Sciatic nerve (tissue), 2 donors: ENCODE data around the gene ZNF442. TPM values are rescaled to one million over a fixed set of nuclear protein-coding genes. Genes with fewer than 3 reads are reported as not detected.
A peak's percentile ranks its signal among the peaks of the same experiment; 100 is the strongest.
"Not testable (repeated sequence)": the region's sequence is repeated elsewhere in the genome, so short reads cannot be mapped to it uniquely, and the experiment has no call there.

ENCODE experiments used
- ATAC-seq: fragments of 200-7000 bp; cut with Tn5 transposase; one replicate; pipeline ENCODE4 v1.9.1; 2020; ENCODE audit warnings: mild to moderate bottlenecking, moderate library complexity
- DNase-seq: peaks from one replicate; pipeline ENCODE4 v3.0.0-alpha.2; 2020; ENCODE audit warnings: low spot score
- intact Hi-C: fragments of 100-400 bp; cut with DNase I; formaldehyde crosslinking; loops from one replicate; pipeline ENCODE4 v1.14.2; 2022
- total RNA-seq: library from RNA; stranded (reverse); fragmentation: NEBNext Ultra II Directional; extraction: Animal tissue kit (Norgen Biotek cat#: 25700); gene quantifications from one replicate; pipeline ENCODE4 v1.2.1, GENCODE V29; 2021
- donor health status: DM: no; HTN: no; CAD: no.
- donor health status: DM: no; HTN: no; CAD: no.

ZNF442 gene
- total RNA-seq, 1 donor from 2014 or later = 5.4 TPM

DNA sequence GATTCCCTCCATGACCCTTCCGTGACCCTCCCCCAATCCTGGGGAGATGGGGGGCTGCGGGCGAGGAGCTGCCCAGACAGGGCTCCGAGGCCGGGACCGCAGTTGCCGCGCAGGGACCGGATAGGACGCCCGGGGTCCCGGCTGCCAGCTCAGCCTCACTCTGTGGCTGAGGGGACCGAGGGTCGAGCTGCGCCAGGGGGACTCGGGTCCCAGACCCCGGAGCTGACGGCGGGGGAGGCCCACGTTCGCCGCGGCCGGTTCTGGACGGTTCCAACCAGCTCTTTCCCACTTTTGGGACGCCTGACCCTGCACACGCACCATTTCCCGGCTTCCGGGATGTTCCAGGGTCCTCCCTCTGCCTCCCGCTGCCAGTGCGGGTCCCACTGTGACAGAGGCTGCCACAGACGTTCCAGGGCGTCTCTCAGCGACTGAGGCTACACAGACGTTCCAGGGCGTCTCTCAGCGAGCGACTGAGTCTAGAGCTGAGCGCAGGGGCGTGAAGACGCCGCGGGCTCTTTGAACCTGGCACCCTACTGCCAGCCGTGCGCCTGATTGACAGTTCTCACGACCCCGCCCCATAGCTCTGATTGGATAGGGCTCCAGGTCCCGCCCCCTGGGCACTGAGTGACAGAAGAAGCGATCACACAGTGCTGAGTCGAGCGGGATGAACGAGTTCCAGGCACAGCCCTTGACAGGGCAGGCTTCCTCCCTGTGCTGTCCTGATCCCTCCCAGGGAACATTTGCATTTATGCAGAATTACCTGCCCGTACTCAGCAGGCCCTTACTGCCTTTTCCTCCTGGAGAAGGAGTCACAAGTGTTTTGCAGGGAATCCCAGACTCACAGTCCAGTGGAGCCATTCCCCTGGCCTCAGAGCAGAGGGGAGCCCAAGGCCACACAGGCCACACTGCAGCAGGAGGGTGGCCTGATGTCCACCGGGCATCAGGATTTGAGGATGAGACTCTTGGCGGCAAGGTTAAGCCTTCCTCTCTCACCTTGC lies 32.0 kb downstream of the ZNF442 start, which contains the start of gene ZNF563:
Gene ZNF563, minus strand, starts transcription at position 472 of the 998 bp plus-strand sequence. Its CDS starts 151 bp downstream, at position 321.
- peak; percentile 99 for DNase-seq
- peak; percentile 100 for ATAC-seq
- intact Hi-C loops = no loop called here

DNA sequence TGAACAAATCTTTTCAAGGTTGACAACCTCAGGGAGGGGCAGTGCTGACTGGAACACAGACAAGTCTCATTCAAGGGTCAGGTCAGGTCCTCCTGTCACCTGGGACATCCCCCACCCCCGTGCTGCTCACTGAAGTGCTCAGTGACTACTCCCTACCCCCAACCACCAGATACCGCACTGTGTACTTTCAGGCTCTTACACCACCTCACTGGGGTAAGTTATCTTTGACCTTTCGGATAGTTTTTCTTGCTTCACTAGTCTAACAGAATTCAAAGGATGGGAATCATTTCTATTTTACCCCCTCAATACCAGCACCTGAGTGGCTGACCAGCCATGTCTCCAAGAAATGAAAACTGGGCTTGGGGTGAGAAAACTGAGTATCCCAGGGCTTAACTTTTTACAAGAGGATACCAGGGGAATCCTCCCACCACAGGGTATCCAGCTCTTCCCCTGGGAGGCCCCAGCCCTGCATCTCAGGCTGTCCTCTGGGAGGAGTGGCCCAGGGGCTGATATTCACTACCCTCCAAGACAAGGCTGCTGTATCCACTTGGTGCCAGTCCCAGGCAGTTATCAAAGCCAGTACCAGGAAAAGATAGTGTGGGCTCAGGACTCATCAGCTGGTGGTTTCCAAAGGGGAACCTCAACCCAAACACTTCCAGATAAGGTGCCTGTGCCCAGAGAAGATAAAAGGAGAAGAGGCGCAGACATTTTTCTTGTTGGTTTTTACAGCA lies 34.1 kb downstream of the ZNF442 start:
- ATAC-seq = no peak
- intact Hi-C loops = no loop called here
- no peak for DNase-seq

DNA sequence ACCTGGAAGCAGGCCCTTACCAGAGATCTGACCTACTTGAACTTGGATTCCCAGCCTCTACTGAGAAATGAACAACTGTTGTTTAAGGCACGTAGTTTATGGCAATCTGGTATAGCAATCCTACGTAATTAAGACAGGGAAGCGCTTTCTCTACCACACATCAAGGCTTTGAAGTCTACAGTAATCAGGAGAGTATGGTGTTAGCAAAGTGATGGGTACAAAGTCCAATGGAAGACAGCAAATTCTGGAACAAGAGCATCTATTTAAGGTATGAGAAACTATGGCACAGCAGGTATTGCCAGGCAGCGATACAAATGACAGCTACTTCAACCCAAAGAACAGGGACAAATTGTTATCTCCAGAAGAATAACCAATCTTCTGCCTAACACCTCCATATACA lies 35.1 kb downstream of the ZNF442 start:
- ATAC-seq = no peak
- DNase-seq = no peak
- intact Hi-C loops = no loop called here

DNA sequence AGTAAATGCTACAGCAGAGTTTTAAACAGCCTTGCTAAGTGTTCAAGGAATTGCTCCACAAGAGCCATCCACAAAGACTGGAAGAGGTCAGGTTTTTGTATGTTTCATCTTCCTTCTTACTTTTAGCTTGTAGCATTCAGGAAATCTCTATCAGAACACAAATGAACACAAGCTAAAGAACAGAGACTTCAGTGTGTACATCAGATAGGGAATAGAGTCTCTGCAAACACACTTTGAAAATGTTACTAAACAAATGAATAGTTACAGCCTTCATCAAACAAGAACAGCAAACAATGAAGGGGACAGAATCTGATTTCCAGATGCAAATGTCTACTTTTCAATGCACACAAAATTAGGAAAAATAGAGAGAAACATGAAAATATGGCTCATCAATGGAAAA lies 39.8 kb downstream of the ZNF442 start:
- DNase-seq (no peak), ATAC-seq (no peak)
- intact Hi-C loops = no loop called here

DNA sequence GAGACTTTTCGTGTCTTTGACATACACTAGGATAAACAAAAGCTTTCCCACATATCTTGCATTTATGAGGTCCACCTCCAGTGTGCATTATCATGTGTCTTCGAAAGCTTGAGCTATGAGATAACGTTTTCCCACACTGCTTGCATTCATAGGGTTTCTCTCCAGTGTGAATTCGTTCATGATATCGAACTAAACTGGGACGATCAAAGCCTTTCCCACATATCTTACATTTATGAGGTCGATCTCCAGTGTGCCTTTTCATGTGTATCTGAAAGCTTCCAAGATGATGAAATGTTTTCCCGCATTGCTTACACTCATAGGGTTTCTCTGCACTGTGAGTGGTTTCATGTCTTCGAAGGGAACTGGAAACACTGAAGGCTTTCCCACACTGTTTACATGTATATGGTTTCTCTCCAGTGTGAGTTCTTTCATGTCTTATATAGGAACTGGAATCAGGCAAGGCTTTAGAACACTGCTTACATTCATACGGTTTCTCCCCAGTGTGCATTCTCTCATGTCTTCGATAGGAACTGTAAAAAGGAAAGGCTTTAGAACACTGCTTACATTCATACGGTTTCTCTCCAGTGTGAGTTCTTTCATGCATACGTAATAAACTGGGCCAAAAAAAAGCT lies 46.6 kb downstream of the ZNF442 start:
- intact Hi-C loops = no loop called here
- no peak for DNase-seq
- ATAC-seq = no peak

DNA sequence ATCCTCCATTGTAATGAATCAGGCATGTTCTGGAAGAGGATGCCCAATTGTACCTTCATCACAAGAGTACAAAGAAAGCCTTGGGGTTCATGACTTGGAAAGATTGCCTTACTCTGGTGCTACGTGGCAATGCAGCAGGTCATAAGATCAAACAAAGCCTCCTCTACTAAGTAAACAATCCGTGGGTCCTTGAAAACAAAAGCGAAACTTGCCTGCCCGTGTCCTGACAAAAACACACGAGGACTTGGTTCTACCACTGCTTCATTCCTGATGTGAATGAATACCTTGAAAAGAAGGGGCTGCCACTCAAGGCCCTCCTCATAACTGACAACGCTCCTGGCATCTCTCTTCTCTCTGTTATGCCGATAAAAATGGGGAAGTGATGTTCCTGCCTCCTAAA lies 50.9 kb downstream of the ZNF442 start:
- ATAC-seq (no peak), DNase-seq (no peak)
- intact Hi-C loops = no loop called here

DNA sequence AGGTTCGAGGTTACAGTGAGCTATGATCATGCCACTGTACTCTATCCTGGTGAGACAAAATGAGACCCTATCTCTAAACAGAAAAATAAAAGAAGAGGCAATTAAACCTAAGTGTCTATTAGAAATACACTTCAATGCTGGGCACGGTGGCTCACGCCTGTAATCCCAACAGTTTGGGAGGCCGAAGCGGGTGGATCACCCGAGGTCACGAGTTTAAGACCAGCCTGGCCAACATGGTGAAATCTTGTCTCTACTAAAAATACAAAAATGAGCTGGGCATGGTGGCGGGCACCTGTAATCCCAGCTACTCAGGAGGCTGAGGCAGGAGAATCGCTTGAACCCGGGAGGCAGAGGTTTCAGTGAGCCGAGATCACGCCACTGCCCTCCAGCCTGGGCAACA lies 56.6 kb downstream of the ZNF442 start:
- DNase-seq, intact Hi-C loops, ATAC-seq: not testable (repeated sequence)

Other genes starting within 250 kb of the ZNF442 start
- 4.3 TPM for gene ZNF20, start 225.3 kb downstream of the ZNF442 start, total RNA-seq
- gene ZNF625, start 208.9 kb downstream of the ZNF442 start, total RNA-seq = 7.3 TPM
- gene ZNF136, start 202.6 kb downstream of the ZNF442 start, total RNA-seq = 15.8 TPM
- 17.5 TPM for gene ZNF44, start 70.8 kb downstream of the ZNF442 start, total RNA-seq
- gene ZNF563, start 32.0 kb downstream of the ZNF442 start, total RNA-seq = 6.0 TPM
- gene ZNF799, start 35.6 kb upstream of the ZNF442 start, total RNA-seq = 7.4 TPM
- 6.8 TPM for gene ZNF443, start 75.3 kb upstream of the ZNF442 start, total RNA-seq
- 5.8 TPM for gene ZNF709, start 119.1 kb upstream of the ZNF442 start, total RNA-seq
- 19.5 TPM for gene ZNF564, start 185.8 kb upstream of the ZNF442 start, total RNA-seq
- 8.6 TPM for gene ZNF490, start 245.1 kb upstream of the ZNF442 start, total RNA-seq
- 48.2 TPM for gene ZNF791, start 245.2 kb upstream of the ZNF442 start, total RNA-seq